Measurements from ENCODE around the gene CBFA2T2. TPM values are rescaled to one million over a fixed set of nuclear protein-coding genes. Genes with fewer than 3 reads are reported as not detected.
A peak's percentile ranks its signal among the peaks of the same experiment; 100 is the strongest.
"Not testable (repeated sequence)": the region's sequence is repeated elsewhere in the genome, so short reads cannot be mapped to it uniquely, and the experiment has no call there.

CBFA2T2 gene
- total RNA-seq, 8 experiments from 2014 or later, result 4.1 to 24.5 (median 12.5) TPM

GRCh38 chr20:33584976-33585375, 95.1 kb downstream of the CBFA2T2 start:
- WGBS, 10 experiments, result 63 to 100% (median 98%) methylated on average over 2 to 3 of the region's 3 CpGs; no CpG with 5 or more reads in 1 of the 10 experiments
- no peak overlapping the region for H3K4me3 ChIP-seq
- no peak for ATAC-seq (replicated peaks in 6 of 8)
- no peak overlapping the region for H3K27ac ChIP-seq
- in situ Hi-C loops (cut with MboI; ENCODE audit: low pct_unique_long_range_greater_than_20kb in 2 of 9, low sequenced_read_pairs in 9 of 9, unreplicated experiment in 9 of 9), result no loop called here
- H3K4me1 ChIP-seq (replicated peaks in 1 of 2), result peaks cover 0 to 2% of the 10 kb centered on the region in 2 donors

- peaks cover 0 to 2% of the 10 kb centered on the region in 2 donors for H3K4me1 ChIP-seq (replicated peaks in 1 of 2)
- H3K27ac ChIP-seq, result no peak overlapping the region
- in situ Hi-C loops (cut with MboI; ENCODE audit: low pct_unique_long_range_greater_than_20kb in 2 of 9, low sequenced_read_pairs in 9 of 9, unreplicated experiment in 9 of 9), result no loop called here
- no peak overlapping the region for H3K4me3 ChIP-seq
- WGBS, 10 experiments, result 69 to 100% (median 91%) methylated on average over 1 to 4 of the region's 4 CpGs
- ATAC-seq (replicated peaks in 6 of 8), result no peak
Observed at GRCh38 chr20:33585413-33585812, 95.5 kb downstream of the CBFA2T2 start.

- peak in 1 of 8 experiments; percentile 54 for ATAC-seq (replicated peaks in 6 of 8)
- in situ Hi-C loops (cut with MboI; ENCODE audit: low pct_unique_long_range_greater_than_20kb in 2 of 9, low sequenced_read_pairs in 9 of 9, unreplicated experiment in 9 of 9), result no loop called here
- Histone ChIP-seq H3K4me1 (replicated peaks in 1 of 2) (peaks cover 0 to 2% of the 10 kb centered on the region in 2 donors), H3K4me3 (no peak overlapping the region), H3K27ac (no peak overlapping the region)
Observed at GRCh38 chr20:33589059-33589458, 99.2 kb downstream of the CBFA2T2 start.

- H3K4me1 ChIP-seq (replicated peaks in 1 of 2); in situ Hi-C loops (cut with MboI; ENCODE audit: low pct_unique_long_range_greater_than_20kb in 2 of 9, low sequenced_read_pairs in 9 of 9, unreplicated experiment in 9 of 9); H3K4me3 ChIP-seq; H3K27ac ChIP-seq; ATAC-seq (replicated peaks in 6 of 8): not testable (repeated sequence)
- WGBS, 10 experiments, result 80 to 100% (median 95%) methylated on average over 1 to 8 of the region's 9 CpGs; no CpG with 5 or more reads in 4 of the 10 experiments
Observed at GRCh38 chr20:33591901-33592300, 102.0 kb downstream of the CBFA2T2 start.

- in situ Hi-C loops (cut with MboI; ENCODE audit: low pct_unique_long_range_greater_than_20kb in 2 of 9, low sequenced_read_pairs in 9 of 9, unreplicated experiment in 9 of 9), result no loop called here
- ATAC-seq (replicated peaks in 6 of 8), result peak in 1 of 8 experiments; percentile 54
- Histone ChIP-seq H3K27ac (no peak overlapping the region), H3K4me1 (replicated peaks in 1 of 2) (no peaks in the 10 kb centered on the region), H3K4me3 (no peak overlapping the region)
- 56 to 100% (median 93%) methylated on average over 1 to 2 of the region's 2 CpGs; no CpG with 5 or more reads in 7 of the 10 experiments for WGBS, 10 experiments
Observed at GRCh38 chr20:33594743-33595142, 104.8 kb downstream of the CBFA2T2 start.

- ATAC-seq (replicated peaks in 6 of 8), result no peak
Observed at GRCh38 chr20:33600414-33600813, 110.5 kb downstream of the CBFA2T2 start.

GRCh38 chr20:33600981-33601380, 111.1 kb downstream of the CBFA2T2 start:
- no peak overlapping the region for H3K4me3 ChIP-seq
- WGBS, 10 experiments, result 75 to 98% (median 90%) methylated on average over 1 to 8 of the region's 8 CpGs; no CpG with 5 or more reads in 1 of the 10 experiments
- no peak for ATAC-seq (replicated peaks in 6 of 8)
- no peak overlapping the region for H3K27ac ChIP-seq
- in situ Hi-C loops (cut with MboI; ENCODE audit: low pct_unique_long_range_greater_than_20kb in 2 of 9, low sequenced_read_pairs in 9 of 9, unreplicated experiment in 9 of 9), result no loop called here
- peaks cover 3 to 8% of the 10 kb centered on the region in 2 donors for H3K4me1 ChIP-seq (replicated peaks in 1 of 2)

More at GRCh38 chr20:33600414-33600813, 110.5 kb downstream of the CBFA2T2 start:
- in situ Hi-C loops (cut with MboI; ENCODE audit: low pct_unique_long_range_greater_than_20kb in 2 of 9, low sequenced_read_pairs in 9 of 9, unreplicated experiment in 9 of 9), result no loop called here
- no peak overlapping the region for H3K27ac ChIP-seq
- peaks cover 3 to 8% of the 10 kb centered on the region in 2 donors for H3K4me1 ChIP-seq (replicated peaks in 1 of 2)
- no peak overlapping the region for H3K4me3 ChIP-seq
- WGBS, 10 experiments, result 40 to 100% (median 92%) methylated on average over 1 to 3 of the region's 4 CpGs; no CpG with 5 or more reads in 2 of the 10 experiments

GRCh38 chr20:33601861-33602260, 112.0 kb downstream of the CBFA2T2 start:
- no peak for ATAC-seq (replicated peaks in 6 of 8)
- Histone ChIP-seq H3K4me1 (replicated peaks in 1 of 2) (peaks cover 3 to 8% of the 10 kb centered on the region in 2 donors), H3K27ac (no peak overlapping the region), H3K4me3 (no peak overlapping the region)
- in situ Hi-C loops (cut with MboI; ENCODE audit: low pct_unique_long_range_greater_than_20kb in 2 of 9, low sequenced_read_pairs in 9 of 9, unreplicated experiment in 9 of 9), result no loop called here
- 67 to 100% (median 87%) methylated on average over 1 to 3 of the region's 5 CpGs; no CpG with 5 or more reads in 6 of the 10 experiments for WGBS, 10 experiments

- Histone ChIP-seq H3K4me1 (replicated peaks in 1 of 2) (peaks cover 3 to 8% of the 10 kb centered on the region in 2 donors), H3K4me3 (no peak overlapping the region), H3K27ac (no peak overlapping the region)
- WGBS, 10 experiments, result 26 to 100% (median 85%) methylated on average over 1 to 4 of the region's 5 CpGs
- in situ Hi-C loops (cut with MboI; ENCODE audit: low pct_unique_long_range_greater_than_20kb in 2 of 9, low sequenced_read_pairs in 9 of 9, unreplicated experiment in 9 of 9), result no loop called here
- ATAC-seq (replicated peaks in 6 of 8), result peak in 1 of 8 experiments; percentile 25
Observed at GRCh38 chr20:33602826-33603590, 113.1 kb downstream of the CBFA2T2 start.

- 50 to 100% (median 80%) methylated on average over 1 to 5 of the region's 5 CpGs for WGBS, 10 experiments
- peak in 3 of 8 experiments; percentile 9 to 60 (median 45) for ATAC-seq (replicated peaks in 6 of 8)
- Histone ChIP-seq H3K27ac (no peak overlapping the region), H3K4me3 (no peak overlapping the region), H3K4me1 (replicated peaks in 1 of 2) (peaks cover 3 to 8% of the 10 kb centered on the region in 2 donors)
- in situ Hi-C loops (cut with MboI; ENCODE audit: low pct_unique_long_range_greater_than_20kb in 2 of 9, low sequenced_read_pairs in 9 of 9, unreplicated experiment in 9 of 9), result no loop called here
Observed at GRCh38 chr20:33604084-33604990, 114.4 kb downstream of the CBFA2T2 start.

GRCh38 chr20:33604991-33605370, 115.1 kb downstream of the CBFA2T2 start:
- 50 to 100% (median 88%) methylated on average over 1 of the region's 1 CpG; no CpG with 5 or more reads in 3 of the 10 experiments for WGBS, 10 experiments
- no peak overlapping the region for H3K4me3 ChIP-seq
- H3K4me1 ChIP-seq (replicated peaks in 1 of 2), result peaks cover 3 to 8% of the 10 kb centered on the region in 2 donors
- peak in 1 of 8 experiments; percentile 28 for ATAC-seq (replicated peaks in 6 of 8)
- in situ Hi-C loops (cut with MboI; ENCODE audit: low pct_unique_long_range_greater_than_20kb in 2 of 9, low sequenced_read_pairs in 9 of 9, unreplicated experiment in 9 of 9), result no loop called here
- H3K27ac ChIP-seq, result no peak overlapping the region

GRCh38 chr20:33606118-33606771, 116.3 kb downstream of the CBFA2T2 start:
- 80 to 100% (median 100%) methylated on average over 1 to 2 of the region's 3 CpGs; no CpG with 5 or more reads in 3 of the 10 experiments for WGBS, 10 experiments

More at GRCh38 chr20:33606118-33606771, 116.3 kb downstream of the CBFA2T2 start:
- H3K27ac ChIP-seq, result no peak overlapping the region
- H3K4me1 ChIP-seq (replicated peaks in 1 of 2), result peaks cover 3 to 8% of the 10 kb centered on the region in 2 donors
- no peak for ATAC-seq (replicated peaks in 6 of 8)
- H3K4me3 ChIP-seq, result no peak overlapping the region
- in situ Hi-C loops (cut with MboI; ENCODE audit: low pct_unique_long_range_greater_than_20kb in 2 of 9, low sequenced_read_pairs in 9 of 9, unreplicated experiment in 9 of 9), result no loop called here
